HG02798 (cell line): ENCODE results near the gene S100PBP.
"Not testable (repeated sequence)": the region's sequence is repeated elsewhere in the genome, so short reads cannot be mapped to it uniquely, and the experiment has no call there.

ENCODE experiments used
- ATAC-seq: cut with Tn5 transposase; IDR thresholded peaks from one replicate; pipeline ENCODE4 v1.9.1; 2021; ENCODE audit warnings: mild to moderate bottlenecking; ENCODE audit not compliant: unreplicated experiment, poor library complexity

The S100PBP gene

GRCh38 chr1:32783851-32784250 is 33.6 kb upstream of the S100PBP start:
- ATAC-seq, result no peak

GRCh38 chr1:32784817-32785216 is 32.6 kb upstream of the S100PBP start:
- ATAC-seq, result no peak

- no peak for ATAC-seq
Measured at GRCh38 chr1:32786856-32787255, 30.6 kb upstream of the S100PBP start.

GRCh38 chr1:32789356-32789755 is 28.1 kb upstream of the S100PBP start:
- not testable (repeated sequence) for ATAC-seq

GRCh38 chr1:32791881-32792280 is 25.6 kb upstream of the S100PBP start:
- ATAC-seq, result no peak

- not testable (repeated sequence) for ATAC-seq
Measured at GRCh38 chr1:32795763-32796162, 21.7 kb upstream of the S100PBP start.

GRCh38 chr1:32797456-32797855 is 20.0 kb upstream of the S100PBP start:
- no peak for ATAC-seq

GRCh38 chr1:32798191-32798590 is 19.3 kb upstream of the S100PBP start:
- ATAC-seq, result no peak

- no peak for ATAC-seq
Measured at GRCh38 chr1:32798679-32799416, 18.6 kb upstream of the S100PBP start.

GRCh38 chr1:32801096-32801715 is 16.2 kb upstream of the S100PBP start:
- no peak for ATAC-seq

GRCh38 chr1:32804460-32804859 is 13.0 kb upstream of the S100PBP start:
- not testable (repeated sequence) for ATAC-seq

- no peak for ATAC-seq
Measured at GRCh38 chr1:32806290-32806689, 11.2 kb upstream of the S100PBP start.

GRCh38 chr1:32806910-32807523 is 10.4 kb upstream of the S100PBP start:
- no peak for ATAC-seq

- ATAC-seq, result no peak
Measured at GRCh38 chr1:32808580-32808979, 8.9 kb upstream of the S100PBP start.

- no peak for ATAC-seq
Measured at GRCh38 chr1:32810358-32810757, 7.1 kb upstream of the S100PBP start.

- no peak for ATAC-seq
Measured at GRCh38 chr1:32811265-32811664, 6.2 kb upstream of the S100PBP start.

- ATAC-seq, result no peak
Measured at GRCh38 chr1:32811917-32812316, 5.5 kb upstream of the S100PBP start.

GRCh38 chr1:32813941-32814739 is 3.3 kb upstream of the S100PBP start:
- ATAC-seq, result no peak

- no peak for ATAC-seq
Measured at GRCh38 chr1:32816676-32817158, 736 bp upstream of the S100PBP start.
